ENCODE results near the gene SERPINA4. TPM values are rescaled to one million over a fixed set of nuclear protein-coding genes. Genes with fewer than 3 reads are reported as not detected.

SERPINA4 gene
- 1 to 10 TPM; 1.2 to 1.6 (median 1.4) TPM for polyA plus RNA-seq (ENCODE audit: insufficient read length in 4 of 4)

GRCh38 chr14:94560751-94561655 is at the start of gene SERPINA4:
Gene SERPINA4 (plus strand): TSS chr14:94561442. CDS start chr14:94563483, 2,041 bp downstream.
- no peak for DNase-seq (ENCODE audit: low read depth in 4 of 4, low spot score in 3 of 4)

GRCh38 chr14:94514351-94514750 is 46.9 kb upstream of the SERPINA4 start:
- no peak for DNase-seq (ENCODE audit: low read depth in 4 of 4, low spot score in 3 of 4)

GRCh38 chr14:94515426-94515825 is 45.8 kb upstream of the SERPINA4 start:
- DNase-seq (ENCODE audit: low read depth in 4 of 4, low spot score in 3 of 4), result no peak

- DNase-seq (ENCODE audit: low read depth in 4 of 4, low spot score in 3 of 4), result no peak
Measured at GRCh38 chr14:94515856-94516255, 45.4 kb upstream of the SERPINA4 start.

- DNase-seq (ENCODE audit: low read depth in 4 of 4, low spot score in 3 of 4), result no peak
Measured at GRCh38 chr14:94517248-94517640, 44.0 kb upstream of the SERPINA4 start.

- no peak for DNase-seq (ENCODE audit: low read depth in 4 of 4, low spot score in 3 of 4)
Measured at GRCh38 chr14:94517641-94518257, 43.5 kb upstream of the SERPINA4 start.

GRCh38 chr14:94521375-94522114 is 39.7 kb upstream of the SERPINA4 start:
- DNase-seq (ENCODE audit: low read depth in 4 of 4, low spot score in 3 of 4), result no peak

- no peak for DNase-seq (ENCODE audit: low read depth in 4 of 4, low spot score in 3 of 4)
Measured at GRCh38 chr14:94522115-94522724, 39.0 kb upstream of the SERPINA4 start.

GRCh38 chr14:94523265-94523664 is 38.0 kb upstream of the SERPINA4 start:
- DNase-seq (ENCODE audit: low read depth in 4 of 4, low spot score in 3 of 4), result no peak

- no peak for DNase-seq (ENCODE audit: low read depth in 4 of 4, low spot score in 3 of 4)
Measured at GRCh38 chr14:94524093-94524492, 37.1 kb upstream of the SERPINA4 start.

GRCh38 chr14:94531187-94531586 is 30.1 kb upstream of the SERPINA4 start:
- DNase-seq (ENCODE audit: low read depth in 4 of 4, low spot score in 3 of 4), result no peak

- DNase-seq (ENCODE audit: low read depth in 4 of 4, low spot score in 3 of 4), result no peak
Measured at GRCh38 chr14:94532447-94532846, 28.8 kb upstream of the SERPINA4 start.

- DNase-seq (ENCODE audit: low read depth in 4 of 4, low spot score in 3 of 4), result no peak
Measured at GRCh38 chr14:94535506-94535905, 25.7 kb upstream of the SERPINA4 start.

GRCh38 chr14:94536836-94537235 is 24.4 kb upstream of the SERPINA4 start:
- DNase-seq (ENCODE audit: low read depth in 4 of 4, low spot score in 3 of 4), result no peak

- DNase-seq (ENCODE audit: low read depth in 4 of 4, low spot score in 3 of 4), result no peak
Measured at GRCh38 chr14:94538070-94538740, 23.0 kb upstream of the SERPINA4 start.

- no peak for DNase-seq (ENCODE audit: low read depth in 4 of 4, low spot score in 3 of 4)
Measured at GRCh38 chr14:94539181-94539580, 22.1 kb upstream of the SERPINA4 start.

- DNase-seq (ENCODE audit: low read depth in 4 of 4, low spot score in 3 of 4), result no peak
Measured at GRCh38 chr14:94540031-94540794, 21.0 kb upstream of the SERPINA4 start.

GRCh38 chr14:94541234-94541975 is 19.8 kb upstream of the SERPINA4 start:
- no peak for DNase-seq (ENCODE audit: low read depth in 4 of 4, low spot score in 3 of 4)

All from left renal pelvis (tissue), 4 donors.